Measurements from ENCODE around the gene UCK2. TPM values are rescaled to one million over a fixed set of nuclear protein-coding genes. Genes with fewer than 3 reads are reported as not detected.
A peak's percentile ranks its signal among the peaks of the same experiment; 100 is the strongest.

UCK2 gene
- total RNA-seq, 1 donor from 2014 or later: 111 TPM

DNA sequence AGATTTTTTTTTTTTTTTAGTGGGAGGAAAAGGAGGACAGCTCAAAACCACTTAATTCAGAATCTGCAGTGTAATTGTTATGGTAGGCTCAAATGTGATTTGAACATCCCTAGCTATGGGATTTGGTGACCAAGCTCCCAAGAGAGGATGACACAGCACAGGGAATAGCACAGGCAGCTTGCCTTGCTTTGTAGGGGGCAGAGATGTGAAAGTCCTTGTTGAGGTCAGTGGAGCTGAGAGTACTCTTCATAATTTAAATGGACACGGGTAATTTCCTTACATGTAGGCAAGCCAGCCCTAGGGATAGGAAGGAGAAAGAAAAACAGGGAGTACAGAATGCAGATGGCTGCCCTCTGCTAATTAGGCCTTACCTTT is 3.2 kb upstream of the UCK2 start:
- H3K9me3 Mint-ChIP-seq (ENCODE audit: unreplicated experiment): no peaks in the 10 kb centered on the region
- no peak overlapping the region for H2AFZ ChIP-seq (ENCODE audit: low read depth, low read length)
- no peaks in the 10 kb centered on the region for H3K9me3 ChIP-seq (ENCODE audit: insufficient read depth, low read depth, low read length)
- H3K4me3 ChIP-seq (ENCODE audit: insufficient read depth, low read depth, low read length): no peak overlapping the region
- H3K27me3 ChIP-seq (ENCODE audit: insufficient read depth, low read length): no peaks in the 10 kb centered on the region
- DNase-seq (ENCODE audit: low read depth): no peak
- no peaks in the 10 kb centered on the region for H3K27me3 Mint-ChIP-seq (ENCODE audit: low read depth, unreplicated experiment)
- H3K36me3 ChIP-seq (ENCODE audit: insufficient read depth, low read length): no peaks in the 10 kb centered on the region
- H3K4me3 Mint-ChIP-seq (ENCODE audit: unreplicated experiment): no peak overlapping the region
- H3K27ac Mint-ChIP-seq (ENCODE audit: unreplicated experiment): no peak overlapping the region
- no peak overlapping the region for H3K4me2 ChIP-seq (ENCODE audit: low read length)
- H3K79me2 ChIP-seq (ENCODE audit: insufficient read depth, low read length): peaks cover 13% of the 10 kb centered on the region
- peaks cover 1% of the 10 kb centered on the region for H4K20me1 ChIP-seq (ENCODE audit: insufficient read depth, low read length)
- H3K4me1 ChIP-seq (ENCODE audit: insufficient read depth, low read length): peaks cover 5% of the 10 kb centered on the region
- TF ChIP-seq, protein P1, sequence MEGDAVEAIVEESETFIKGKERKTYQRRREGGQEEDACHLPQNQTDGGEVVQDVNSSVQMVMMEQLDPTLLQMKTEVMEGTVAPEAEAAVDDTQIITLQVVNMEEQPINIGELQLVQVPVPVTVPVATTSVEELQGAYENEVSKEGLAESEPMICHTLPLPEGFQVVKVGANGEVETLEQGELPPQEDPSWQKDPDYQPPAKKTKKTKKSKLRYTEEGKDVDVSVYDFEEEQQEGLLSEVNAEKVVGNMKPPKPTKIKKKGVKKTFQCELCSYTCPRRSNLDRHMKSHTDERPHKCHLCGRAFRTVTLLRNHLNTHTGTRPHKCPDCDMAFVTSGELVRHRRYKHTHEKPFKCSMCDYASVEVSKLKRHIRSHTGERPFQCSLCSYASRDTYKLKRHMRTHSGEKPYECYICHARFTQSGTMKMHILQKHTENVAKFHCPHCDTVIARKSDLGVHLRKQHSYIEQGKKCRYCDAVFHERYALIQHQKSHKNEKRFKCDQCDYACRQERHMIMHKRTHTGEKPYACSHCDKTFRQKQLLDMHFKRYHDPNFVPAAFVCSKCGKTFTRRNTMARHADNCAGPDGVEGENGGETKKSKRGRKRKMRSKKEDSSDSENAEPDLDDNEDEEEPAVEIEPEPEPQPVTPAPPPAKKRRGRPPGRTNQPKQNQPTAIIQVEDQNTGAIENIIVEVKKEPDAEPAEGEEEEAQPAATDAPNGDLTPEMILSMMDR (IDR thresholded peaks at IDR 0.05; ENCODE audit: insufficient read depth, low read depth, low read length): no peak
- no peak for TF ChIP-seq EZH2 (IDR thresholded peaks at IDR 0.05; ENCODE audit: insufficient read depth, low read length)
- H3K36me3 Mint-ChIP-seq (ENCODE audit: low read depth, unreplicated experiment): no peaks in the 10 kb centered on the region
- H3K27ac ChIP-seq (ENCODE audit: low read depth, low read length): no peak overlapping the region
- FAIRE-seq: no peak
- H3K4me1 Mint-ChIP-seq (ENCODE audit: low read depth, unreplicated experiment): no peaks in the 10 kb centered on the region
- H3K9ac ChIP-seq (ENCODE audit: low read length): no peak overlapping the region

DNA sequence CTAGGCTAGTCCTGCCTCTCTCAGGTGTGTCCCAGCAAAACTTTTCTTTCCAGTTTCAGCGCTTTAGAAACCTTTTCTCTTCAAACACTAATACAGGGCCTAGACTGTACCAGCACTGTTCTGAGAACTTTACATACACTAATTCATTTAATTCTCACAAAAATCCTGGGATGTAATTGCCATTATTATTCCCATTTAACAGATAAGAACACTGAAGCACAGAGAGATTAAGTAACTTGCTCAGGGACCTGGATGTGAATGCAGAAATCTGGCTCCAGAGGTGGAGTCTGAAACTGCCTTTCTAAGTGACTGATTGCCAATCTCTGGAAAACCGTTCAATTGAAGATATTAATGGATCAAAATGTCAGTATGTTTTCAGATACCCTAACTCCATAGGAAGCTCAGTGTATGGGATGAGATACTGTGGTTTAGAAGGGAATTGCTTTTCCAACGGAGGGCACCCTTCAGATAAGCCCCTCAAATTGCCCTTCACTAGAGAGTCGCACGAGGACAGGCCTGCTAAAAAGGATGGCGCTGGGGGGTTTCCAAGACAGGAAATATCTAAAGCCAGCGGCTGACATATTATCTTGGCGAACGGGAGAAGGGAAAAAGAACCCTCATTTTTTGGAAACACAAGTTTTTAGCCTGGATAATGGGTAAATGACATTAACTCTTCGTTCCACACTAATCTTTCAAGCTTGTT is 698 bp upstream of the UCK2 start:
- FAIRE-seq: no peak
- DNase-seq (ENCODE audit: low read depth): no peak
- Histone ChIP-seq H3K36me3 (ENCODE audit: insufficient read depth, low read length) (no peaks in the 10 kb centered on the region), H3K79me2 (ENCODE audit: insufficient read depth, low read length) (peaks cover 38% of the 10 kb centered on the region), H3K9ac (ENCODE audit: low read length) (peak overlapping the region; percentile 90), H4K20me1 (ENCODE audit: insufficient read depth, low read length) (peaks cover 21% of the 10 kb centered on the region), H3K4me1 (ENCODE audit: insufficient read depth, low read length) (peaks cover 11% of the 10 kb centered on the region), H3K4me3 (ENCODE audit: insufficient read depth, low read depth, low read length) (peak overlapping the region; percentile 86), H3K27me3 (ENCODE audit: insufficient read depth, low read length) (no peaks in the 10 kb centered on the region), H3K9me3 (ENCODE audit: insufficient read depth, low read depth, low read length) (no peaks in the 10 kb centered on the region), H3K27ac (ENCODE audit: low read depth, low read length) (no peak overlapping the region), H2AFZ (ENCODE audit: low read depth, low read length) (peak overlapping the region; percentile 63), H3K4me2 (ENCODE audit: low read length) (peak overlapping the region; percentile 91)
- H3K9me3 Mint-ChIP-seq (ENCODE audit: unreplicated experiment): no peaks in the 10 kb centered on the region
- peaks cover 2% of the 10 kb centered on the region for H3K36me3 Mint-ChIP-seq (ENCODE audit: low read depth, unreplicated experiment)
- H3K4me1 Mint-ChIP-seq (ENCODE audit: low read depth, unreplicated experiment): peaks cover 5% of the 10 kb centered on the region
- no peak for TF ChIP-seq EZH2 (IDR thresholded peaks at IDR 0.05; ENCODE audit: insufficient read depth, low read length)
- TF ChIP-seq, protein P1 (IDR thresholded peaks at IDR 0.05; ENCODE audit: insufficient read depth, low read depth, low read length): no peak
- H3K4me3 Mint-ChIP-seq (ENCODE audit: unreplicated experiment): peak overlapping the region; percentile 88
- peak overlapping the region; percentile 35 for H3K27ac Mint-ChIP-seq (ENCODE audit: unreplicated experiment)
- H3K27me3 Mint-ChIP-seq (ENCODE audit: low read depth, unreplicated experiment): no peaks in the 10 kb centered on the region

DNA sequence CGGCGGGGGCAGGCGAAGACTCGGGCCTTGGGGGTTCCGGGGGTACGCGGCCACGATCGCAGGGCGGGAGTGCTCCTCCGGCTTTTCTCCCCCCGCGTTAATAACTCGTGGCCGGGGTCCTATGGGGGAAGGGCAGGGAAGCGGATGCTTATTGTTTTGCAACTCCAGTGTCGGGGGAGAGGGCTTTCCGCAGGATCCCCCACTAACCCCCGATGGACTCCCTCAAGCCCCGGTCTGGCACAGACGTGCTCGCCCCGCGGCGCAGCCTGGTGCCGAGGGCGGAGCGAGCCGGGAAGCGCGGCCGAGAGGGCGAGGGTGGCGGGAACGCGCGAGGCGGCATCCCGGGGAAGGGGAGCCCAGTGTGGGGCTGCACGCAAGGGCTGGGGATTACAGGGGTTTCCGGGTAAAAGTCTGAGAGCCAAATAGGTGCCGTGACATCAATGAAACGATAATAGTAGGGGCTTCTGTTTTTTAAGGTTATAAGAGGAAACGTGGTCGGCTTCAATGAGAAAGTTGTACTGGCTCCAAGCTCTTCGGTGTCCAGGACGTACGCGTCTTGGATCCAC is 772 bp downstream of the UCK2 start:
- Histone ChIP-seq H3K4me3 (ENCODE audit: insufficient read depth, low read depth, low read length) (peak overlapping the region; percentile 86), H3K27me3 (ENCODE audit: insufficient read depth, low read length) (no peaks in the 10 kb centered on the region), H3K27ac (ENCODE audit: low read depth, low read length) (peak overlapping the region; percentile 82), H3K4me2 (ENCODE audit: low read length) (peak overlapping the region; percentile 91), H3K9me3 (ENCODE audit: insufficient read depth, low read depth, low read length) (no peaks in the 10 kb centered on the region), H3K36me3 (ENCODE audit: insufficient read depth, low read length) (no peaks in the 10 kb centered on the region), H4K20me1 (ENCODE audit: insufficient read depth, low read length) (peaks cover 35% of the 10 kb centered on the region), H3K4me1 (ENCODE audit: insufficient read depth, low read length) (peaks cover 11% of the 10 kb centered on the region), H2AFZ (ENCODE audit: low read depth, low read length) (peak overlapping the region; percentile 45), H3K79me2 (ENCODE audit: insufficient read depth, low read length) (peaks cover 53% of the 10 kb centered on the region), H3K9ac (ENCODE audit: low read length) (peak overlapping the region; percentile 90)
- no peak for TF ChIP-seq EZH2 (IDR thresholded peaks at IDR 0.05; ENCODE audit: insufficient read depth, low read length)
- TF ChIP-seq, protein P1 (IDR thresholded peaks at IDR 0.05; ENCODE audit: insufficient read depth, low read depth, low read length): no peak
- FAIRE-seq: no peak
- H3K9me3 Mint-ChIP-seq (ENCODE audit: unreplicated experiment): no peaks in the 10 kb centered on the region
- peaks cover 2% of the 10 kb centered on the region for H3K36me3 Mint-ChIP-seq (ENCODE audit: low read depth, unreplicated experiment)
- H3K27me3 Mint-ChIP-seq (ENCODE audit: low read depth, unreplicated experiment): no peaks in the 10 kb centered on the region
- H3K4me1 Mint-ChIP-seq (ENCODE audit: low read depth, unreplicated experiment): peaks cover 8% of the 10 kb centered on the region
- DNase-seq (ENCODE audit: low read depth): peak; percentile 10
- H3K4me3 Mint-ChIP-seq (ENCODE audit: unreplicated experiment): peak overlapping the region; percentile 98
- H3K27ac Mint-ChIP-seq (ENCODE audit: unreplicated experiment): peak overlapping the region; percentile 93
